NCI-H748 (cell line): Measurements from ENCODE around the gene NEU4.
"Not testable (repeated sequence)": the region's sequence is repeated elsewhere in the genome, so short reads cannot be mapped to it uniquely, and the experiment has no call there.

Experiments used
- DNase-seq: peaks from one replicate; lab custom pipeline; 2025; ENCODE audit not compliant: unreplicated experiment; lab: John Stamatoyannopoulos, UW

Gene NEU4

DNA sequence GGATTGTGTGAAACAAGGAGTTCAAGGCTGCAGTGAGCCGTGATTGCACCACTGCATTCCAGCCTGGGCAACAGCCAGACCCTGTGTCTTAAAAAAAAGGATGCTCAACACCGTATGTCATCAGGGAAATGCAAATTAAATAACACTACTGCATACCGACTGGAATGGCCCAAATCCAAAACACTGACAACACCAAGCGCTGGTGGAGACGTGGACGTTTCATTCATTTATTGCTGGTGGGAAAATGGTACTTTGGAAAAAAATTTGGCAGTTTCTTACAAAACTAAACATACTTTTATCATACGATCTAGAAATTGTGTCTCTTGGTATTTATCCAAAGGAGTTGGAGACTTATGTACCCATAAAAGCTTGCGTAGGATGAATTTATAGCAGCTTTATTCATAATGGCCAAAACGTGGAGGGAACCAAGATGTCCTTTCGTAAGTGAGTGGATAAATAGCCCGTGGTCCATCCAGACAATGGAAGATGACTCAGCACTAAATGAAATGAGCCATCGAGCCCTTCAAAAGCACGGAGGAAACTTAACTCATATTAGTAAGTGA lies 24.2 kb downstream of the NEU4 start:
- DNase-seq: no peak

DNA sequence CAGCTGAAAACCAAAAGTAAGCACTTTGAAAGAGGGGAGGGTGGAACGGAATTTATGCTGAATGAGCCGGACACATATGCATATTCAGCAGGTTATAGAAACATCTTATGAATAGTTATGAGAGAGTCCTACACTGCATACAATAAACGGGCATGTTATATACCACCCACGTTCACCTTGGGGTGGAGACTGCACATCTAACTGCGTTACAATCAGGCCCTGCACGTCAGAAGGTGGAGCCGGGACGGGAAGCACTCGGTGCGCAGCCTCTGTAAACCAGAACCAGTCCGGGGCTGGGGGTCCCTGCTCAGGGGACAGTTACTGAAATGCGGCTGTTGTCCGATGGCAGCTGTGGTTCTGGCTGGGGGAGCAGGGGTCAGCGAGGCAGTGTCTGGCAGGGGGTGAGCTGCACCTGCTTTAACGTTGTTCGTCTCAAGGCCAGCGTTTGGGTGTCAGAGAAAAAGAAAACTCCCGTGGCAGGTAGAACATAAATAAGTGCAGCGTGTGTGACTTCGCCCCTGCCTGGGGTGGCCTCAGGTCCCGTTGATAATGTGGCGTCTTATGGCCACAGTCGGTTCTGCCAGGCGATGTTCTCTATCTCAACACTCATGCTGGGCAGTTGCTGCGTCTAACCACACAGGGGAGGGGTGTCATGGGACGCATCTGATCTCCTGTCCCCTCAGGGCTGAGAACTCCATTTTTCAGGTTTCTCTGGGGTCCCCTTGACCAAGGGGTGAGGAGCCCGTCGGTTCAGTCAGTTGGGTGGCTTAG lies 24.9 kb downstream of the NEU4 start:
- not testable (repeated sequence) for DNase-seq

DNA sequence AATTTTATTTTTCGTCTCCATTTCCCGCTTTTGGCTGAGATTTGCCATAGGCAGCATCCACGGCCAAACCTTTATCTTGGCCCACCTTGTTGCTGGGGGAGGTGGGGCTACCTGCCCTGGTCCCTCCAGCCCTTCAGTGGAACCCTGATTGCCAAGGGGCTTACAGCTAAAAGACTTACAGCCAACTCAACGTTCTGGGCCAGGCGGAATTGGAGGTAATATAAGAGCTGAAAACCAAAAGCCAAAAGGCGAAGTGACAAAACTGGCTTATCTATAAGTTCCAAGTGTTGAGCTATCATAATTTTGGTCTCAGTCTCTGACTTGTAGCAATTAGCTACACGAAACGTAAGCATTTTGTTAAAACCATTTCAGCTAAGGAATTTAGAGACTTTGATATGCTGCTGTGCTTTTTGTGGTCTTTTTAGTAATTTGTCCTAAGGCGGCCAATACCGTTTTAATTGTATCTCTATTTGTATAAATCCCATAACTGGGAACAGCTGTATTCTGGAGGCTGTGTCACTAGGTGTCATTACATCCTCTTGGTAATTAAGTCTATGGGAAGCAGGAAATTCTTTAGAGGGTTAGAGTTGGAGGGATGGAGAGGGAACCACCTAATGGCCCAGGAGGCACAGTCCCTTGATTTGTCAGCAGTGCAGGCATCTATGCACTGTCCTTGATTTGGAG lies 25.7 kb downstream of the NEU4 start:
- no peak for DNase-seq

DNA sequence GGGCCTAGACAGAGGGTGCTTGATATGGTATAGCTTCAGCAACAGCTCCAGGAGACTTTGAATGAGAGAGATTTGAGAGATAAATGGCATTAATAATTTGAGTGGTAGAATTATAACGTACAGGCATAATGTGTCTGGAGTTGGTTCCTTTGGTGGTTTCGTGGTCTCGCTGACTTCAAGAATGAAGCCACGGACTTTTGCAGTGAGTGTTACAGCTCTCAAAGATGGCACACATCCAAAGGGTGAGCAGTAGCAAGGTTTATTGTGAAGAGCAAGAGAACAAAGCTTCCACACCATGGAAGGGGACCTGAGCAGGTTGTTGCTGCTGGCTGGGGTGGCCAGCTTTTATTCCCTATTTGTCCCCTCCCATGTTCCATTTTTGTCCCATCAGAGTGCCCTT lies 26.6 kb downstream of the NEU4 start:
- no peak for DNase-seq

DNA sequence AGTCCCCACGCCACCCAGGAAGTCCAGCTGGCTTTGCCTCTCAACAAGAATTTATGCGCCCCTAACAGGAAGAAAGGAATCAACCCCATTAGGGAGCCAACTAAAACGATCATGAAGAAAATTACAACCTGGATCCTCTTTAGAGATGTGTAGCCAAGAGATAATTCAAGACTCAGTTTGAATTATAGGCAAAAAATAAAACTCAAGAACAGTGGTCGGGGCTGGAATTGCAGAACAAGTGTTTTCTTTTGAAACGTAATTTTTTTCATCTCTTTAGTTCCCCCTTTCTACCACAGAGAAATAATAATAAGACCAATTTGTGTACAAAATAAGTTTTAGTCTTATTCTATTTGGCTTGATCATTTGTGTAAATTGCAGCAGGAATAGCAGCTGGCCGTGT lies 27.3 kb downstream of the NEU4 start:
- no peak for DNase-seq

DNA sequence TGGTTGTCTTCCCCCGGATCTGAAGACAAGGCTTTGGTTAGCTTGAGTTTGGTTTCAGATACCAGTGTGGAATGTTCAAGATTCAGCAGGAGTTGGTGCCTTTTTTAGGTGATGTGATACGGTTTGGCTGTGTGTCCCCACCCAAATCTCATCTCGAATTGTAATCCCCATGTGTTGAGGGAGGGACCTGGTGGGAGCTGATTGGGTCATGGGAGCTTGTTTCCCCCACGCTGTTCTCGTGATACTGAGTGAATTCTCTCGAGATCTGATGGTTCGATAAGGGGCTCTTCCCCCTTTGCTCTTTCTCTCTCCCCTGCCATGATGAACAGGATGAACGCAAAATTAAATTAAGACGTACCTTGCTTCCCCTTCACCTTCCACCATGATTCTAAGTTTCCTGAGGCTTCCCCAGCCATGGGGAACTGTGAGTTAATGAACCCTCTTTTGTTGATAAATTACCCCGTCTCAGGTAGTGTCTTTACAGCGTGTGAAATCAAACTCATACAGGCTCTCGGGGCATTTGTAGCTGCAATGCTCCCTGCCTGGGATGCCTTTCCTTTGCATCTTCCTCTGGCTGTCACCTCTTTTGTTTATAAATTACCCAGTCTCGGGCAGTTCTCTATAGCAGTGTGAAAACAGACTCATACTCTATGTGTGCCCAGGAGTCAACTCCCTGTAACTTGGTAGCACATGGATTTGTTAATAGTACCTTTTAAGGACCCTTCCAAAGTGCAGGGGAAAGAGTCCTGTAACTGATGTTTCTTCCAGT lies 28.4 kb downstream of the NEU4 start:
- no peak for DNase-seq

DNA sequence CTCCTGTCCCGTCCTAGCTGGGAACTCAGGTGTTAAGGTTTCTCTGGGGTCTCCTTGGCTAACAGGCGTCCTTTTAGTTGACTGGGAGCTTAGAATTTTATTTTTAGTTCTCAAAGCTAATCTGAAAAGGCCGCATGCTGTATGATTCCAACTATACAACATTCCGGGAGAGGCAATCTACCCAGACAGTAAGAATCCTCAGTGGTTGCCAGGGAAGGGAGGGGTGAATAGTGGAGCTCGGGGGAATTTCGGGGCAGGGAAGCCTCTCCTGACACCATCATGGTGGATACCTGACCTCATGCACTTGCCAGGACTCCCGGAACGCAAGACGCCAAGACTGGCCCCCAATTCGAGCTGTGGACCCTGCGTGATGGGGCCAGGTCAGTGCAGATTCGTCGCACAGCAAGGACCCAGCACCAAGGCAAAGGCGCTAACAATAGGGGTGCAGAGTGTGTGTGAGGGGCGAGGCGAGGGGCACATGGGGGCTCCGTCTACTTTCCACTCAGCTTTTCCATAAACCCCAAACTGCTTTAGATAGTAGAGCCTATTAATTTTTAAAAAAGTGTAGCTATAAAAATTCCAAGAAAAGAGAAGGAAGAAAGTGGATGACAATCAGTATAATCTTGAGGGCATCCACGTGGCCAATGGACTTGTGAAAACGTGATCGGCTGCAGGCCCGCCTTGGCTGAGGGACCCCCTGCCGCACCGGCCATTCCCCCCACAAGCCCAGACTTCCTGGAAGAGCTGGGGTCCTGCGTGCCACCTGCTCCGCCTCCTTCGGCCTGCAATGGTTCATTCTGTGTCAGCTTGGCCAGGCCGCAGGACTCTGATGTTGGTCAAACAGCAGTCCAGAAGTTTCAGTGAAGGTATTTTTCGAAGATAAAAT lies 32.4 kb downstream of the NEU4 start:
- no peak for DNase-seq

DNA sequence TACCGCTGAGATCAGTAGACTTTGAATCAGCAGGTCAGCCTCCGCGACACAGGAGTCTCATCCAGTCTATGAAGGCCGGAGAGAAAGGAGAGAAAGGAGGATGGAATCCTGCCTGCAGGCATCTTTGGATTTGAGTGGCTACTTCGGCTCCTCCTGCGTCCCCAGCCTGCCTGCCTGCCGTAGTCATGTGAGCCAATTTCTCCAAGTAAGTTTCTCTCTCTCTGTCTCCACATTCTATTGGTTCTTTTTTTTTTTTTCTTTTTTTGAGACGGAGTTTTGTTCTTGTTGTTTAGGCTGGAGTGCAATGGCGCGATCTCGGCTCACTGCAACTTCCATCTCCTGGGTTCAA lies 33.0 kb downstream of the NEU4 start:
- no peak for DNase-seq

DNA sequence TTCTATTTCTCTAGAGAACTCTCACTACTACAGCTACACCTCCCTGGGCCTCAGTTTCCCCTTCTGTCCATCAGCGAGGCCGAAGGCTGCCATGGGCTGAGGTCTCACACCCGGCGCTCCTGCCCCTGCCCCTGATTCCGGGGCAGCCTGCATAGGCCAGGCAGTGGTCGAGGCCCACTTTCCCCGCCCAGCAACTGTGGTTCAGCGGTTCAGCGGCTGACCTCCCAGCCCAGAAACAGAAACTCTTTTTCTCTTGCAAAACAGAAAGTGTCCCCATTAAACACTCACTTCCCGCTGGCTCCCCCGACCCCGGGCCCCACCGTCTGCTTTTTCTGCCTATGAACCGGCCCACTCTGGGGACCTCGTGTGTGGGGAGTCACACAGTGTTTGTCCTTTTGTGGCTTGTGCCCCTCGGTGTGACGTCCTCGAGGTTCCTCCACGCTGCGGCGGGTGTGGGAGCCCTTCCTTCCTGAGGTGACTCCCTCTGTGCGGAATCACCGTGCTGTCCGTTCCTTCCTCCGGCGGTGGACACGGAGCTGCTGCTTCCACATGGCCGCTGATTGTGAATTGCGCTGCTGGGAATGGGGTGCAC lies 33.7 kb downstream of the NEU4 start:
- no peak for DNase-seq

DNA sequence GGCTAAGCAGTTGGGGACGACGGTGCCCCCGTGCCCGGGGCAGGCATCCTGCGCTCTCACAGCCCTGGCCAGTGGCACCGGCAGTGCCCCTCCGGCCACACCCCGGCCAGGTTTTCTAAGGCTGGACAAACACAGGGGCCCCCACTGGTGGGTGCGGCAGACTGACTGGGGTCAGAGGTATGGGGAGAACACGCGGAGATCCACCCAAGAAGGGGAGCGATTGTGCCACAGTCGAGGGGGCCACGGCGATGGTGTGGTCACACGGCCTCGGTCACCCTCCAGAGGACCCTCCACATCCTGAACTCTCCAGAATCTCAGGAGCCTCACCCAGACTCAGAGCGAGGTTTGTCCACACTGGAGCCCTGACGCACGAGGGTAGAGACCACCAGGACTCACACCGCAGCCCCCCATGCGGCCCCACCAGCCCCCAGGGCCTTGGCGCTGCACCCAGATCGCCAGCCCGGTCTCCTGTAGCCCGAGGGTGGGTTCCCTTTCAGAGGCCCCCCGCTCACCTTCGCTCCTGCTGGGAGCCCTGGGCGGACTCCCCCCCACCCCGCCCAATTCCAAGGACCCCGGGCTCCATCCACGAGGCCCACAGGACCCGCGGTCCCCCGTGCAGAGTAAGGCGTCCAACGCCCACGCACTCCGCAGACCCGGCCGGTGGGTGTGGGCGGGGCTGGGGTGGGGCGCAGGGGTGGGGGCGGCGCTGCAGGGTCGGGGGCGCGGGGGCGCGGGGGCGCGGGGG lies 34.5 kb downstream of the NEU4 start:
- no peak for DNase-seq

DNA sequence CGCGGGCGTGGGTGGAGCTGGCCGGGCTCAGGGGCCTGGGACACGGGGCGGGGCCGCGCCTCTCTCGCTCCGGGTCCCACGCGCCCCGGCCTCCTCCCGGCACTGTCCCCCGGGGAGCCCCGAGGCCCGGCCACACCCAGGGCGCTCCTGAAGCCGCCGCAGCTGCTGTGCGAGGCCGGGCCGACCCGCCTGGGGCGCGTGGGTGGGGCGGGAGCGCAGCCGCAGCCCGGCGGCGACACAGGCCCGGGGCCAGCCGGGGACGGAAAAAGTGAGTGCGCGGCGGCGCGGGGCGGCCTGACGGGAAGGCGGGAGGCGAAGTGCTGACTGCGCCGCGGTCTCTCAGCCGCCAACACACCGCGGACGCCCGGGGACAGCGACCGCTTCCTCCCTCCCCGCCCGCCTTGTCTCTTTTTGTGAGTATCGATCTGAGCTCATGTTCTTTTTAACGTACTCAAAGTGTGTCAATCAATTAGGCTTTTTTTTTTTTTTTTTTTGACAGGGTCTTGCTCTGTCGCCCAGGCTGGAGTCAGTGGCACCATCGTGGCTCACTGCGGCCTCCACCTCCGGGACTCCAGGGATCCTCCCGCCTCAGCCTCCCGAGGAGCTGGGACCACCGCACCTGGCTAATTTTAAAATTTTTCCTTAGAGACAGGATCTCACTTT lies 35.2 kb downstream of the NEU4 start:
- peak; percentile 73 for DNase-seq

DNA sequence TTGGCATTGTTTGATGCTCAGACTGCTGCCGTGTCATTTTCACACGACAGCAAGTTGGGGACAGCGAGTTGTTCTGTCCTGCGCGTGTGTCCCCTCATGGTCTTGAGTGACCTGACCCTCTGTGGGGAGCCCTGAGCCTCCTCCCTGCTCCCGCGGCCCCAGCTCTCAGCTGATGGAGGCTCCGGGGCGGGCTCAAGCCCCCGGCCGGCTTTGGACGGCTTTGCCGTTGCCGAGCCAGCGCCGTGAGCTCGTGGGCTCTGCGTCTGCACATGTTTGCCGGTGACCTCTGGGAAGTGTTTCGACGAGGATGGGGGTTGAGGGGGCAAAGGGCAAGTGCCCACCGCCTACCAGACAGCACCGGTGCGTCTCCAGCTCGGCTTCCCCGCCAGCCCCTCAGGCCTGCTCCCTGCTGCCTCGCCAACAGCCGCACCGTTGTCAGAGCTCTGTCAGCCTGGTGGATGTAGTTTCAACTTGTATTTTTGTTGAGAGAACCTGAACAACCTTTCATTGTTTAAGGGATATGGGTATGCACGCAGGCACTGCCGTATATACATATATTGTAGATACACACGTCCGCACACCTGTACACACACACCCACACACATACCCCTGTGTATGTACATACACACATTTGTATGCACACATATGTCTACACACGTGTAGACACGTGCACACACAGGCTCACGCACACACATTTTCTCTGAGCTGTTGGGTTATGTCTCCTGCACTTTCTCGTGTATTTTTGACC lies 36.0 kb downstream of the NEU4 start:
- DNase-seq: no peak

DNA sequence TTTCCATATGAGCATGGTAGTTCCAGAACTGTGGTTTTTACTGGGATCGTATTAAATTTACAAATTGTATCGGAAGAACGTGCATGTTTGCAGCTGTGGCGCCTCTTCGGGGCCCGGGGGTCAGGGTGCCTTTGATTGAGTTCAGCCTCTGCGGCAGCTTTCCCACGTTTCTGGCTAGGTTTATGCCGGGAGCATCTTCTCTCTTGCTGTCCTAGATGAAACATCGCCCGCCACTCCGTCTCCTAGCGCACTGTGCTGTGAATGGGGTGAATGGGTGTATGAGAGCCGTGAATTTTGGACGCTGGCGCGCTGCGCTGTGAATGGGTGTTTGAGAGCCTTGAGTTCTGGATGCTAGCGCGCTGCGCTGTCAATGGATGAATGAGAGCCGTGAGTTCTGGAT lies 37.4 kb downstream of the NEU4 start:
- DNase-seq: no peak

DNA sequence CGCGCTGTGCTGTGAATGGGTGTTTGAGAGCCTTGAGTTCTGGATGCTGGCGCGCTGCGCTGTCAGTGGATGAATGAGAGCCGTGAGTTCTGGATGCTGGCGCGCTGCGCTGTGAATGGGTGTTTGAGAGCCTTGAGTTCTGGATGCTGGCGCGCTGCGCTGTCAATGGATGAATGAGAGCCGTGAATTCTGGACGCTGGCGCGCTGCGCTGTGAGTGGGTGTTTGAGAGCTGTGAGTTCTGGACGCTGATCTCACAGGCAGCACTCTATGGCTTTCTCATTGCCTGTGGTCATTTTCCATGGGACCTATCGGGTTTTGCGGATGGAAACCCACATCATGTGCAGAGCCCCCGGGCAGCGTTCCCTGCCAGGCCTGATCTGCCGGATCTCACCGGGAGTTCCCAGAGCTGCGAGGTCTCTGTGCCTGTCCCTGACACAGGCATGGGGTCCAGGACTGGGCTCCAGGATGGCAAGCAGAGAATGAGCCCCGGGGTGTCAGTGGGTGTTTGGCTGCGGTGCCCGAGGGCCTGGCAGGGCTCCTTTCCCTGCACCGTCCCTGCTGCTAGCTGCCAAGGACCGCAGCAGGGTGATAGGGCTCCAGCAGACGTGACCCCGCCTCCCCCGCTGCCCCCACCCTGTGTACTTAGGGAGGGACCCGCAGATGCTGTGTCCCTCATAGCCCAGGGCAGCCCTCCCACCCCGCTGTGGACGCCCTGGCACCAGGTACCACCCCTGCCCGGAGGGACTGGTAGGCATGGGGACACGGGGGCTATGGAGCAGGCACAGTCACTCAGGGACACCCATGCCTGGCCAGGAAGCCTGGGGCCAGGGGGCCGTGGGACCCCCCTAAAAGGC lies 40.0 kb downstream of the NEU4 start:
- no peak for DNase-seq

DNA sequence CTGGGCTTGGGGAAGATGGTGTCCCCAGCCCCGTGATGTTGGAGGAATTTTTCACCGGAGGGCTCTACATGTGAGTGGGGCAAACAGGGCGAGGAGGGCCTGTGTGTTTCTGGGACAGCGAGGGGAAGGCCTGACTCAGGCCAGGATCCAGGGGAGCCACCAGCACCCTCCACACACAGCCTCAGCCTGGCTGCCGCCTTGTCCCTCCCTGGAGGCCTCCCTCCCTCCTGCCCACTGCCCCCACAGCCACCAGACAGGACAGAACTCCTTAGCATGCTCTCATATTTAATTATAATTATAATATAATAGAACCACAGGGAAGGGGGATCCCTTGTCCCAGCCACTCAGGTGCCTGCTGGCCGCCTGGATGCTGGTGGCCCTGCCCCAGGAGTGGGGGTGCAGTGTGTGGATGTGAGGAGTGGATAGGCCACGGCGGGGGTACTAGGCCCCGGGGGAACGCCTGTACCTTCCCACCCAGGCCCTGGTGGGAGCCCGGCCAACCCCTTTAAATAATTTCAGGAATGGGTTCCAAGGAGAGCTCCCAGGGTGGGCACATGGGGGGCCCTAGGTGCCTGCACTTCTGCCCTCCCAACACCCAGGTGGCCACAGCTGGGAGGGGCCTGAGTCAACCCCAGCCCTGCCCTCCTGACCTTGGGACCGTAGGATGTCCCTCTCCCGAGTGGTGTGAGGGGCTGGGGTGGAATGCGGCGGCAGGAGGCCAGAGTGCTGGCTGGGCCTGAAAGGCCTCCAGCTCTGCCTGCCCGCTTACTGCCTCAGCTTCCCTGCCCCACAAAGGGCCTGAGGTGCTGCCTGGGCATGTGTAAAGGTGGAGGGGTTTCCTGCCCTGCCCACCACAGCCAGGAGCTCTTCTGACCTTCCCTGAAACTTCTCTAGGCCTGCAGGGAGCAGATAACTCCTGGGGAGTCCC lies 40.9 kb downstream of the NEU4 start:
- no peak for DNase-seq

DNA sequence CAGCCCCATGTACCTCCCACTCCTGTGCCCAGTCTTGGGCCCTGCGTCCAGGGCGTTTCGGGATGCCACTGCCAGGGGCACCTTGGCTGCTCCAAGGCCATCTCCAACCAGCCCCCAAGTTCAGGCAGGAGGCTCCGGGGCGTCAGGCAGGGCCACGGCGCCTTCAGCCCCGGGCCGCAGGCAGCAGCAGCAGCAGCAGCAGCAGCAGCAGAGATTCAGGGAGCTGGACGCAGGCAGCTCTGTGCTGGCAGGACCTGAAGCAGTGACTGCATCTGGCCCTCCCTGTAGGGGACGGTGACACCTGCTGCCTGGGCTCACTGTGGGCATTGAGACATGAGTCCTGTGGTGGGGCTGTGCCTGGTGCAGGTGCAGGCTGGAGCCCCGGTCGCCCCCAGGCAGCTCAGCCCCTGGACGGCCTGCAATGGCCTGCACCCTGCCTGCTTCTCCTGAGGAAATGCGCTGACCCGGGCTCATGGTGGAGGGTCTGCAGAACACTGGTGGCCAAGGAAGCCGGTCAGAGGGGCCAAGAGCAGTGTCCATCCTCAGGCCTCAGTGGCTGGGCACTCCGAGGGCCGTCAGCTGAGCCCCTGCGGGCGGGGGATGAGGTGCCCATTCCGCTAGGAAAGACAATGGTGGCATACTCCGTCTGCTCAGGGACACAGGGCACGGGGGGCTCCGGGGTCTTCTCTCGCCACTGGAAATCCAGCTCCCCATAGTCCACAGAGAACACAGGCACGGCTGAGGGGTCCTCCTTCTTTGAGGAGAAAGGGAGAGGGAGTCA lies 41.7 kb downstream of the NEU4 start:
- no peak for DNase-seq
